Activated T-helper 1 cell treated with Interleukin-2 at 50 U/mL for 16 hours (primary cell): Measurements from ENCODE around the gene RIN3.

Experiments
- DNase-seq: peaks from one replicate; pipeline ENCODE4 v3.0.0-alpha.2; 2020; ENCODE audit warnings: low read depth

The RIN3 gene

GRCh38 chr14:92484132-92484823, 29.3 kb upstream of the RIN3 start:
- no peak for DNase-seq

DNA sequence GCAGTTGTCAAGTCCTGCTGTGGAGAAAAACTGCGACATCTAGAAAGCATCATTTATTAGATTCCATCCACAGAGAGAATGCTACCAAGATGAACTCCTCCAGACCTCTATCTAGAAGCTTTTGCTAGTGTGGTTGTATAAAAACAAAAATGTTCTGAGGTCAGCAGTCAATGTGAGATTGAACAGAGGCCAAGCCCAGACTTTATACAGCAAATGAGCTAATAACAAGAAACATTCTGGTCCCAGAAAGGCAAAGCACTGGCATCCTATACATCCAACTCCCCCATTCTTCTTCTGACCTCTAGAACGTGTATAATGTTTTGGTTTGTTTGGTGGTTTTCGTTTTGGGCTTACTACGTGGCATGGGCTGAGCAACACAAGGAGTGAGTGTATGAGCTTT, 26.7 kb upstream of the RIN3 start:
- no peak for DNase-seq

GRCh38 chr14:92487513-92488133, 26.0 kb upstream of the RIN3 start:
- no peak for DNase-seq

GRCh38 chr14:92489394-92490238, 24.0 kb upstream of the RIN3 start:
- DNase-seq = no peak

DNA sequence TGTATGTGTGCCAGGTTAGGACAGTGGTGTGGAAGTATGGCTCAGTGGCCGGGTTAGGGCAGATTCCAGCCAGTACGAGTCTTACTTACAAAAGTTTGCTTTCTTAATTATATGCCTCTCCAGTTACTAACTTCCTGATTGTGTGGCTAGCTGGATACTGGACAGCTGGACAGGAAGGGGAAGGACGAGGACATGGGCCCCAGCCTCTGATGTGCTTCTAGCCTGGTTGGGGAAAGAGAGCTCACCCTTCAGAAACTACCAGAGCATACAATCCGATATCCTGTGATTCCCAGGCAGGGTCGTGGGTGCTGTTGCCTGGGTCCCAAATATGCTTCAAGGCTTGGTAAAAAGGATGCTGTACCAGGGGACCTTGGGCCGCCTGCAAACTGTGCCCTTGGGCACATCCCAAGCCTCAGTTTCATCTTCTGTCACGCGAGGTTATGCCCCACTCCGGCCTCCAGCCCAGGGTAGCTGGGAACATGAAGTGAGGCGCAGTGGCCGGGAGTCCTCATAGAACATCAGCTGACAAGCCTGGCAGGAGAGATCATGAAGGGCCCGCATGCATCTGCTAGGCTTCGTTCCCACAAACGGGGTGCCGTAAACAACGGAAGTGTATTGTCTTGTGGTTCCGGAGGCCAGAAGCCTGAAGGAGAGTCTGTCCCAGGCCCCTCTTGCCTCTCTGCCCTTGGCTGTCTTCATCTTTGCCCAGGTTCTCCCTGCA, 23.2 kb upstream of the RIN3 start:
- no peak for DNase-seq

GRCh38 chr14:92491782-92492181, 21.8 kb upstream of the RIN3 start:
- no peak for DNase-seq

- no peak for DNase-seq
Observed at GRCh38 chr14:92492258-92492657, 21.3 kb upstream of the RIN3 start.

GRCh38 chr14:92493024-92493423, 20.6 kb upstream of the RIN3 start:
- DNase-seq = no peak

- no peak for DNase-seq
Observed at GRCh38 chr14:92493492-92493891, 20.1 kb upstream of the RIN3 start.

DNA sequence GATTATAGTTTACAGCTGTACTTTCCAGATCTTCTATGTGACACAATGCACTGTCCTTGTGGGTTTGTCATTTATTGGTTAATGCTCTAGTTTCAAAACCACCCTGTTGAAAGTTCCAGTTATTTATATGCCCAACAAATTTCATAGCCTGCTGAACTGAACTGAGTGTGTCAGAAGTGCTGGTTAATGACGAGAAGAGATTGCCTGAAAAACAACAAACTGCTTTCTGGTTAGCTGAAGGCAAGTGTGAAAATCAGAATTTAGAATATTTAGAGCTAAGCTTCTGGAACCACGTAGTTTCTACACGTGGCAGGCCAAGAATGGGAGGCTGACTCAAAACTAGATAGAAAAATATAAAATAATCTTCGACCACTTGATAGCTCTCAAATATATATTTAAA, 19.1 kb upstream of the RIN3 start:
- no peak for DNase-seq

GRCh38 chr14:92495027-92495426, 18.6 kb upstream of the RIN3 start:
- no peak for DNase-seq

DNA sequence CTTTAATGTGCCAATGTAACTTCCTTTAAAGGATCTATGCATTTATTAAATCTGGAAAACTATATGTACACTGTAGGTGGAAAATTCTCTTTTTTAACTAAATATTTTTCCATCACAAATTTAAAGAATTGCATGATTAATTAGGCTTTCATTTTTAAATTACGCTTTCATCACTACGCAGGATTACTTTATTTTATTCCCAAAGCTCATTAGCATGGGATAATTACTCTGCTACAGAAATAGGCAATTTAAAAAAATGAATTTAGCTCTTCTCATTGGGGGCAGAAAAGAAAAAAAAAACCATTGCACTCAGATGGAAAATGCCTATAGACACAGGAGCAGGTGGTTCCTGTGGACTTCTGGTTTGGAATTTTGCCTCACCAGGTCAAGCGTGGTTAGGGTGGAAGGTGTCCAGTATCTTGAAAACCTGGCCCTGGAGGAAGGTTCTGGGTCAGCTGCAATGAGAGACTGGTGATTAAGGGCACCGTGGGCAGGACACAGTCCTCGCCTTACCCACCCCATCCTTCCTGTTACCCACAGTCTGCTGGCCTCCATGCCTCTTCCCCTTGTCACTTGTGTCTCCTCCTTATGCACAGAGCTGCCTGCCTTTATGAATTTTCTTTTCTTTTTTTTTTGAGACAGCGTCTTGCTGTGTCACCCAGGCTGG, 17.3 kb upstream of the RIN3 start:
- DNase-seq = no peak

DNA sequence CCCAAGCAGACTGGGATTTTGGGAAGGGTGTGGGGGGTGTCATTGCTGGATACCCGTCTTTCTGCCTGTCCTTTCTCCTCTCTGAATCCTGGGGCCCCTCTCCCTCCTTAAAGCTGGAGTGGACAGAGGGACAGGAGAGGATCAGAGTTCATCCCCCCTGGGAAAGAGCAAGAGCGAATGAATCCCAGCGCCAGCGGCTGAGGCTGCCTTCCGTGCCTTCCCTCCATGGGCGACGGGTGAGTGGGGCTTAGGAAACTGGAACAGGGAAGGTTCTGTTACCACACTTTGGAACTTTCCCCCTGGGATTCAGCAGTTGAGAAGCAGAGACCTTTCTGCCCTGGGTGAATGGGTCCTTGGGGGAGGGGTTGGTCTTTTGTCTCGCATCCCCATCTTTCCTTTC, 16.2 kb upstream of the RIN3 start:
- DNase-seq = no peak

GRCh38 chr14:92499234-92499633, 14.3 kb upstream of the RIN3 start:
- DNase-seq = no peak

DNA sequence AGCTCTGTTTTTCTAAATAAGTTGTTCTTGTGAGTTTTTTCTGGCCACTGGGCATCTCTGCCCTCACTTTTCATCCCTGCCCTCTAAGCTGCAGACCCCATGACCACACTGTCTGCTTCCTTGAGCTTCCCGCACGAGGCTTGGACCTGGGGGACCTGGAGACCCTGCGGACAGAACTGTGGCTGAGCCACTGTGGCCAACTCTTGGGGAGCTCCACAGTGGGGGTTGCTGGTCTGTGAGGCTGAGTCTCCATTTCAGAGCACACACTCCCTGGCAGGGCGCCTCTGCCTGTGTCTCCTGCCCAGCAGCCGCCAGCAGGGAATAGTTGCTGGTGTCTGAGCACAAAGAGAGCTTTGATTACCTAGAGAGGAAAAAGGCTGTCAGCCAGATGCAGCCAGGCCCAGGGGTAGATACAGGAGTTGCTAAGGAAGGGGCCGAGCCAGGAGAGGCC, 13.1 kb upstream of the RIN3 start:
- DNase-seq = no peak

DNA sequence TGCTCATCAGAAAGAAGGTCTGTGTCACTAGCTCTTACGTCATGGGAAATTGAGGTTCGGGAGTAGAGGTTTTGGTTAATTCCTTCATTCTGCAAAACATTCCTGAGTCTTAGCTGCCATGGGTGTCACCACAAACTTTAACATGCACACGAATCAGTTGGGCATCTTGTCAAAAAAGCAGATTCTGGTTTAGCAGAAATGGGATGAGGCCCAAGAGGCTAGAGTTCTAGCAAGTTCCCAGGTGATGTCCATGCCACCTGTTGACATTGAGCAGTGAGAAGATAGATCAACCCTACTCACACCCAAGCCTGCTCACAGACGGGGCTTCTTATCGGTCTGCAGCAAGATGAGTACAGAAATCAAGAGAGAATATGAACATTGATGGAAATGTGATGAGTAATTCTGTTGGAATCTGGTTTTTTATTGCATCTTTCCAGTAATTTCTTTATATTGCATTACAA, 11.7 kb upstream of the RIN3 start:
- no peak for DNase-seq

DNA sequence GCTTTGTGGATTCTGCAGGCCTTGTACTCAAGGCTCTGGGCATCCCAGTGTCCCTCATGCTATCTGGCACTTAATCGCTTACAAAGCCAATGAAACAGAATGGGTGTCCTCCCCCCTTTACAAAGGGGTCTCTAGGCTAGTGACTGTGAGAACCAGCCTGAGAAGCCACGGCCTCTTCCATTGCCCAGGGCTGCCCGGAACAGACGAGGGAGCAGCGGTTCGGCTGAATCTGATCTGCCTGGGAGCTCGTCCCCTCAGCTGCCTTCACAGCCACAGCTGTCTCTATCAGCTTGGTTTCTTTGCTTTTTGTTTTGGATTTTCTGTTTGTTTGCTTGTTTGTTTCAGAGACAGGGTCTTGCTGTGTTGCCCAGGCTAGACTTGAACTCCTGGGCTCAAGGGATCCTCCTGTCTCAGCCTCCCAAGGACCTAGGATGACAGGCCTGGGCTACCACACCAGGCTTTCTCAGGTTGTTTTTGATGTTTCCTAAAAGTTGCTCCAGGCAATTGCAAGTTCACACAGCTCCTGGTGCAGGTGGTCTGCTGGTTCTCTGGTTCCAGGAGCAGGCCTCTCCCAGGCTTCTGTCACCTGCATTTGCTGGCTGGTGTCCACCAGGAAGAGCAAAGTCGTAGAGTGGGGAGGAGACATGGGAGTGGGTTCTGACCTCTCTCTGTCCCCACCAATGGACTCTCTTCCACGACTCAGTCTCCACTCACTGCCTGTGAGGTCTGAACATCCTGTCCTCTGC, 10.9 kb upstream of the RIN3 start:
- DNase-seq = no peak

GRCh38 chr14:92503756-92504491, 9.7 kb upstream of the RIN3 start:
- DNase-seq = no peak

DNA sequence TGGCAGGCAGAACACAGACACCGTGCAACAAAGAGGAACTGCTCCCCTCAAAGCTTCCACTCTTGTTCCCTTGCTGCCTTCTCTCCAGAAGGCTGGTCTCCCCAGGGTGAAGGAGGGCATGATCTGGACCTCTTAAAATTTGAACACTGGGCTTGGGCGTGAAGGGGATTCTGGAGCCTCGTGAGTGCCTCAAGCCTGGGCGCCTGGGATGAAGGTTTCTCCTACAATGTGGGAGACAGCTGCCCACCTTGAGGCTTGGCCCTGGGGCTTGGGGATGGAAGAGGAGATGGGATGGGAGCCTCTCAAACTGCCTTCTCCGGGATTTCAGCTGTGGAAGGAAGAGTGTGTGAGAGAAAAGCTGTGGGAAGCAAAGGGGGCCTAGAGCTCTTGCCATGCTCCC, 7.8 kb upstream of the RIN3 start:
- no peak for DNase-seq

DNA sequence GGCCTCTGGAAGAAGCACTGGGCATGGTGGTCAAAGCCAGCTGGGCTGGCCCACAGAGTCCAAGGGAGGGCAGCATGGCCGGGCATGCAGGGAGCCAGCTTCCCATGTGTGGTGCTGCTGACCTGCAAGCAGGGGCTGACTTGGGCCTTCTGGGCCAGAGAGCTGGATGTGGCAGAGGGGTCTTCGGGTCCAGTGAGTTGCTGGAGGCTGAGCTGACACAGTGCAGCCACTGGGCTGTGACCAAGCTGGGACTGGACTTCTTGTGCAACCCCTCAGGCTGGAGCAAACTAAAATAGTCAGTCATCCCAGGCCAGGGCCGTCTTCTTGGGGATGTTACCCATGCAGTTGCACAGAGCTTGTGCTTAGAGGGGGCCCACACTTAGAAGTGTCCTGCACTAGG, 7.3 kb upstream of the RIN3 start:
- no peak for DNase-seq
